Lower leg skin (tissue), 4 donors: ENCODE results near the gene CRYM. TPM values are rescaled to one million over a fixed set of nuclear protein-coding genes. Genes with fewer than 3 reads are reported as not detected.

Experiments
- DNase-seq, 2 donors: peaks; one replicate each; pipeline ENCODE4 v3.0.0-alpha.2; 2019; ENCODE audit warnings: low spot score in 2 of 2
- H3K4me3 ChIP-seq: fragments of 200-600 bp; sonication (generic); 2 replicates; pipeline ENCODE4 v1.5.1; 2017; ENCODE audit warnings: mild to moderate bottlenecking, low read depth; ENCODE audit not compliant: poor library complexity, severe bottlenecking
- POLR2A ChIP-seq, 2 donors: fragments of 450-650 bp; IDR thresholded peaks; one replicate each; pipeline ENCODE4 v1.6.1; 2016 to 2017; ENCODE audit warnings: antibody characterized with exemption in 2 of 2, mild to moderate bottlenecking in 1 of 2, moderate library complexity in 1 of 2
- WGBS, 2 donors: methylation state at CpG; one replicate each; pipeline ENCODE4 v1.1.5; 2018; 5-methylcytosine and 5-hydroxymethylcytosine counted together
- intact Hi-C: fragments of 100-400 bp; cut with DNase I; formaldehyde crosslinking; loops from one replicate; pipeline ENCODE4 v1.15.0; 2023; ENCODE audit warnings: low total_unique reads
- total RNA-seq, 4 donors: library from RNA; depleted of rRNA; stranded (reverse); fragments of >200 nt; gene quantifications; one replicate each; pipeline ENCODE4 v1.1.0, GENCODE V29; 2016
- TF ChIP-seq, protein P1 (sequence below), 3 donors: fragments of 450-650 bp; IDR thresholded peaks; one replicate each; pipeline ENCODE4 v1.5.1; 2016; ENCODE audit warnings: antibody characterized with exemption in 3 of 3, mild to moderate bottlenecking in 3 of 3, moderate library complexity in 2 of 3

The CRYM gene
- total RNA-seq, 4 donors from 2014 or later: 1.5 to 2.8 (median 2.2) TPM

DNA sequence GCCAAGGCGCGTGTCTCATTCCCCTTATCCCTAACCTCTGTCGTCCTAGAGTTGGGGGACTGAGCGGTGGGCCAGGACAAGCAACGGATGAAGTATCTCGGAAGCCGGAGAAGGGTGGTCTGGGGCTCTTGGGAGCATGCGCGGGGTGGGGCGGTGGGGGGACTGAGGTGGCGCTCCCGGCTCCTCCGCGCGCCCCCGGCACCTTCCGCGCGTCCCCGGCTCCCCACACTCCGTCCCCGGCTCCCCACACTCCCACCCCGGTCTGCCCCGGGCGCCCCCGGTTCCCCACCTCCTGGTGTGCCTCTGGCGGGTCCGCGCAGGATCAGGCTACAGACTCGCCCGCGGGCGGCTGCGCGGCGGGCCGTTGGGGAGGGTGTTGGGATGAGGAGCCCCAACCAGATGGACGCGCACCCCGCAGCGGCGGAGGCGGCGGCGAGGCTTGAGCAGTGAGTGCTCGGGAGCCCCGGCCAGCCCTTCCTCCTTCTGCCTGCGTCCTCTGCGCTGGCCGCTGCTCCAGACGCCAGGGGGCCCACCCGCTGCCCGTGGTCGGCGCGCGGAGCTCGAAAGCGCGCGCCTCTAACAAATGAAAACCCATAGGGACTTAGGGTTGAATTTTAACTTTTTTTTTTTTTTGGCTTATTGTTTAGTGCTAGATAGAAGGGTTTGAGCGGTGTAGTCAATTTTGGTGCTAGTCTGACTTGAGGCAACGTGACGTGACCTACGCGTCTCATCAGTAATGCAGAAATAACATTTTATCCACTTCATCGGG lies 5.6 kb upstream of the CRYM start:
- TF ChIP-seq POLR2A (IDR thresholded peaks at IDR 0.05): no peak
- TF ChIP-seq, protein P1, sequence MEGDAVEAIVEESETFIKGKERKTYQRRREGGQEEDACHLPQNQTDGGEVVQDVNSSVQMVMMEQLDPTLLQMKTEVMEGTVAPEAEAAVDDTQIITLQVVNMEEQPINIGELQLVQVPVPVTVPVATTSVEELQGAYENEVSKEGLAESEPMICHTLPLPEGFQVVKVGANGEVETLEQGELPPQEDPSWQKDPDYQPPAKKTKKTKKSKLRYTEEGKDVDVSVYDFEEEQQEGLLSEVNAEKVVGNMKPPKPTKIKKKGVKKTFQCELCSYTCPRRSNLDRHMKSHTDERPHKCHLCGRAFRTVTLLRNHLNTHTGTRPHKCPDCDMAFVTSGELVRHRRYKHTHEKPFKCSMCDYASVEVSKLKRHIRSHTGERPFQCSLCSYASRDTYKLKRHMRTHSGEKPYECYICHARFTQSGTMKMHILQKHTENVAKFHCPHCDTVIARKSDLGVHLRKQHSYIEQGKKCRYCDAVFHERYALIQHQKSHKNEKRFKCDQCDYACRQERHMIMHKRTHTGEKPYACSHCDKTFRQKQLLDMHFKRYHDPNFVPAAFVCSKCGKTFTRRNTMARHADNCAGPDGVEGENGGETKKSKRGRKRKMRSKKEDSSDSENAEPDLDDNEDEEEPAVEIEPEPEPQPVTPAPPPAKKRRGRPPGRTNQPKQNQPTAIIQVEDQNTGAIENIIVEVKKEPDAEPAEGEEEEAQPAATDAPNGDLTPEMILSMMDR (IDR thresholded peaks at IDR 0.05): no peak
- no peak overlapping the region for H3K4me3 ChIP-seq
- peak in 1 of 2 donors; percentile 87 for DNase-seq
- intact Hi-C loops: no loop called here
- 3 to 4% methylated on average over 47 to 48 of the region's 67 CpGs for WGBS, 2 donors

DNA sequence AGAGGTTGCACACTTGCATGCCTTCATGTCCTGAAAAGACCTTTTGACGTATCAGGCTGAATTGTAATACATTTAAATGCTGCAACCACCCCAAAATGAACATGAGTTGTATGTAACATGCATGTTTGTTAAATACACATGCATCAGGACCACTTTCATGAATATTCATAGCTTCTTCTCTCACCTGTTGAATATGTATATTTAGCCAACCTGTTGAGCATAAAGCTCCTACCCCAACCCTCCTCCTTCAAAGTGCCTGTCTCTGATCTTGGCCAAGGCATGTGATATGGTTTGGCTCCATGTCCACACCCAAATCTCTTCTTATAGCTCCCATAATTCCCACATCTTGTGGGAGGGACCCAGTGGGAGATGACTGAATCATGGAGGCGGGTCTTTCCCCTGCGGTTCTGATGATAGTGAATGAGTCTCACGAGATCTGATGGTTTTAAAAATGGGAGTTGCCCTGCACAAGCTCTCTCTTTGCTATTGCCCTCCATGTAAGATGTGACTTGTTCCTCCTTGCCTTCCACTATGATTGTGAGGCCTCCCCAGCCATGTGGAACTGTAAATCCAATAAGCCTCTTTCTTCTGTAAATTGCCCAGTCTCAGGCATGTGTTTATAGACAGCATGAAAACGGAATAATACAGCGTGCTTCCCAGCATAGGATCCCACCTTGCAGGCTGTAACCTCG lies 3.8 kb upstream of the CRYM start:
- TF ChIP-seq POLR2A (IDR thresholded peaks at IDR 0.05): no peak
- TF ChIP-seq, protein P1 (IDR thresholded peaks at IDR 0.05): no peak
- 86 to 87% methylated on average over 7 of the region's 7 CpGs for WGBS, 2 donors
- no peak overlapping the region for H3K4me3 ChIP-seq
- intact Hi-C loops: no loop called here
- peak in 1 of 2 donors; percentile 39 for DNase-seq

DNA sequence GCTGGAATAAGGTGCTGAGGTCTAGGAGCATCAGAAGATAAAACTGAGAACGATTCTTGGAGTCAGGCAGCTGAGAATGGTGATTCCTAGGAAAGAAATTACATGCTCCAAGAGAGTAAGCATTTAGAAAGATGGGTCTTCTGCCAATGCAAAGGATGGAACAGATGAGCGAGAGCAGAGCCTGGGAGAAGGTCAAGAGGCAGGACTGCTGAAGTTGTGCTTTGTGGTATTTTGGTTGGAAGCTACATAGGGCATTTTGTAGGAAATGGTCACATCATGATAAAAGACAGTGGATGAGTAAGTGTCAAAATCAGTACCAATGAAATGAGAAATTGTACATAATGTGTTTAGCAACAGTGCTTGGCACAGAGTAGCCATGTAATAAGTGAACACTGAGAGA lies 1.4 kb upstream of the CRYM start:
- intact Hi-C loops: no loop called here
- peak in 1 of 2 donors; percentile 5 for DNase-seq
- 55 to 76% methylated on average over 2 of the region's 2 CpGs for WGBS, 2 donors
- H3K4me3 ChIP-seq: no peak overlapping the region
- TF ChIP-seq POLR2A (IDR thresholded peaks at IDR 0.05): no peak
- TF ChIP-seq, protein P1 (IDR thresholded peaks at IDR 0.05): no peak

DNA sequence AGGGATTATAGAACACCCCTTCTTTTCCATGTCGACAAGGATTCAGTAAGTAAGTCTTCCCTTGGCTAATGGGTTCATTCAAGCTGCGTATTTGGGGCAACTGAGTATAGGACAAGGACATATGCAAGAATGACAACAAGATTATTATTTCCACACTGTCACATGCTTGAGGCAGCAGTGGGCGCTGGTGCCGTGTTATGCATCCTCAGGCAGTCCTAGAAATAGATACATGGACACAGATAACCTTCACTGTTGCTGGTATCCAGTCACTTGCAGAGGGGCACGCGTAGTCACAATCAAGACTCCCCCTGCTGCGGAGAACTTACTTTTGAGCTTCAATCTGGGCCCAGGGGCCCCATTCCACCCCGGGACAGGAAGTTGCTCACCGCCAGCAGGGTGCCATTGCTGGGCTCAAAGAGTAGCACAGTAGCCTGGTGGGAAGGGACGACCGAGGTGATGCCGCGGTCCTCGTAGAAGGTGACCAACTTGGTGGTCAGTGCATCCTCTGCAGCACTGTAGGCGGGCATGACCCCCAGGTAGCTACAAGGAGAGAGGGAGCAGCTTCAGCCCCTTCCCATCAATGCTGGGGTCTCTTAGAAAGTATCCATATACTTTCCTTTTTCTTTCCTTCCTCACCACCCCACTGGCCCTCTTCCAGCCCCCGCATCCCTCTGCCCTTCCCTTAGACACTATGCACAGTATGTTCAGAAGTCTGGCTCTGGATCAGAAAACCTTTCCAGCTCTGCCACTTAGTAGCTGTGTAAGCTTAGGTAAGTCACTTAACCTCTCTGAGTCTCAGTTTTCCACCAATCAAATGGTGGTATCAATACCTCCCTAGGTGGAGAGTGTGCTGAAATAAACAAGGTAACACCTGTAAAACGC lies 804 bp downstream of the CRYM start:
- peak in 1 of 2 donors; percentile 74 for DNase-seq
- TF ChIP-seq, protein P1 (IDR thresholded peaks at IDR 0.05): no peak
- TF ChIP-seq POLR2A (IDR thresholded peaks at IDR 0.05): no peak
- WGBS, 2 donors: 64 to 66% methylated on average over 17 of the region's 17 CpGs
- no peak overlapping the region for H3K4me3 ChIP-seq
- intact Hi-C loops: no loop called here

DNA sequence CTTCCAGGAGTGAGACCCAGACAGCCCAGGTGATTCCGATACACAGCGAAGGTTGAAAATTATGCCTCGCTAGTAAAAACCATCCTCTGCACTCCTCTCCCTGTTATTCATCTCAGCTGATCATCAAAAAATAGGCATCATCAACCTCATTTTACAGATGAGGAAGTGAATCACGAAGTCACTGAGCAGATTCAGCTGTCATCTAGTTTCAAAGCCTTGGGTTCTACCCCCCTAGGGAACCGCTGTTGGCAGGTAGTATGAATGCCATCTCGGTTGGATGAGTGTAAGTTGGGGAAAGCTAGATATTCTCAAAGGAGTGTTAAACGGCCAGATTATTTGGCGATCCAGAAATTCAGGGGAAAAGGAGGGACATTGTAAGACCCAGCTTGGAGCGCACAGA lies 2.0 kb downstream of the CRYM start:
- no peak overlapping the region for H3K4me3 ChIP-seq
- peak in 1 of 2 donors; percentile 12 for DNase-seq
- WGBS, 2 donors: 80 to 83% methylated on average over 9 of the region's 9 CpGs
- TF ChIP-seq POLR2A (IDR thresholded peaks at IDR 0.05): no peak
- TF ChIP-seq, protein P1 (IDR thresholded peaks at IDR 0.05): no peak
- intact Hi-C loops: no loop called here
